ENCODE measurements around the gene HS6ST1.
A peak's percentile ranks its signal among the peaks of the same experiment; 100 is the strongest.

Gene HS6ST1

GRCh38 chr2:128318776-128319464 is at the start of gene HS6ST1:
Gene HS6ST1, minus strand, starts transcription at chr2:128318868. Its CDS starts 305 bp downstream, at chr2:128318563.
- no peaks in the 10 kb centered on the region for H3K9me3 Mint-ChIP-seq
- no peak within 1 kb of the TSS for H3K27ac Mint-ChIP-seq
- ATAC-seq (peak; percentile 85), DNase-seq (ENCODE audit: low spot score in 2 of 2) (peak; percentile 91 to 93)
- H3K4me1 Mint-ChIP-seq: peaks cover 52% of the 10 kb centered on the region
- peak within 1 kb of the TSS; percentile 75 for H3K4me3 Mint-ChIP-seq
- H3K36me3 Mint-ChIP-seq: no peaks in the 10 kb centered on the region

- no peak overlapping the region for H3K4me3 Mint-ChIP-seq
- H3K36me3 Mint-ChIP-seq: no peaks in the 10 kb centered on the region
- no peak for ATAC-seq
- DNase-seq (ENCODE audit: low spot score in 2 of 2): no peak
- H3K4me1 Mint-ChIP-seq: peaks cover 13% of the 10 kb centered on the region
- H3K27ac Mint-ChIP-seq: no peak overlapping the region
- H3K9me3 Mint-ChIP-seq: no peaks in the 10 kb centered on the region
Observed at GRCh38 chr2:128367601-128368359, 49.1 kb upstream of the HS6ST1 start.

- no peak for ATAC-seq
- Mint-ChIP-seq H3K9me3 (no peaks in the 10 kb centered on the region), H3K27ac (no peak overlapping the region), H3K4me3 (no peak overlapping the region), H3K4me1 (peaks cover 4% of the 10 kb centered on the region), H3K36me3 (no peaks in the 10 kb centered on the region)
- DNase-seq (ENCODE audit: low spot score in 2 of 2): no peak
Observed at GRCh38 chr2:128366713-128367511, 48.2 kb upstream of the HS6ST1 start.

GRCh38 chr2:128365217-128365905 is 46.7 kb upstream of the HS6ST1 start:
- Mint-ChIP-seq H3K4me1 (no peaks in the 10 kb centered on the region), H3K9me3 (no peaks in the 10 kb centered on the region), H3K4me3 (no peak overlapping the region), H3K27ac (no peak overlapping the region), H3K36me3 (no peaks in the 10 kb centered on the region)
- ATAC-seq (no peak), DNase-seq (ENCODE audit: low spot score in 2 of 2) (no peak)

GRCh38 chr2:128364441-128364911 is 45.8 kb upstream of the HS6ST1 start:
- Mint-ChIP-seq H3K27ac (no peak overlapping the region), H3K4me3 (no peak overlapping the region), H3K9me3 (no peaks in the 10 kb centered on the region), H3K4me1 (no peaks in the 10 kb centered on the region), H3K36me3 (no peaks in the 10 kb centered on the region)
- no peak for ATAC-seq
- DNase-seq (ENCODE audit: low spot score in 2 of 2): no peak

- Mint-ChIP-seq H3K4me1 (no peaks in the 10 kb centered on the region), H3K4me3 (no peak overlapping the region), H3K36me3 (no peaks in the 10 kb centered on the region), H3K9me3 (no peaks in the 10 kb centered on the region), H3K27ac (no peak overlapping the region)
- DNase-seq (ENCODE audit: low spot score in 2 of 2) (no peak), ATAC-seq (no peak)
Observed at GRCh38 chr2:128363934-128364361, 45.3 kb upstream of the HS6ST1 start.

- H3K4me1 Mint-ChIP-seq: no peaks in the 10 kb centered on the region
- no peaks in the 10 kb centered on the region for H3K36me3 Mint-ChIP-seq
- H3K9me3 Mint-ChIP-seq: no peaks in the 10 kb centered on the region
- DNase-seq (ENCODE audit: low spot score in 2 of 2) (no peak), ATAC-seq (no peak)
- no peak overlapping the region for H3K4me3 Mint-ChIP-seq
- H3K27ac Mint-ChIP-seq: no peak overlapping the region
Observed at GRCh38 chr2:128362889-128363228, 44.2 kb upstream of the HS6ST1 start.

GRCh38 chr2:128362176-128362888 is 43.7 kb upstream of the HS6ST1 start:
- Mint-ChIP-seq H3K36me3 (no peaks in the 10 kb centered on the region), H3K4me3 (no peak overlapping the region), H3K4me1 (no peaks in the 10 kb centered on the region), H3K27ac (no peak overlapping the region), H3K9me3 (no peaks in the 10 kb centered on the region)
- ATAC-seq (no peak), DNase-seq (ENCODE audit: low spot score in 2 of 2) (no peak)

GRCh38 chr2:128361376-128362131 is 42.9 kb upstream of the HS6ST1 start:
- Mint-ChIP-seq H3K36me3 (no peaks in the 10 kb centered on the region), H3K27ac (no peak overlapping the region), H3K9me3 (no peaks in the 10 kb centered on the region), H3K4me3 (no peak overlapping the region), H3K4me1 (no peaks in the 10 kb centered on the region)
- ATAC-seq: no peak
- DNase-seq (ENCODE audit: low spot score in 2 of 2): no peak

GRCh38 chr2:128360711-128361110 is 42.0 kb upstream of the HS6ST1 start:
- no peak for DNase-seq (ENCODE audit: low spot score in 2 of 2)
- no peaks in the 10 kb centered on the region for H3K36me3 Mint-ChIP-seq
- no peaks in the 10 kb centered on the region for H3K9me3 Mint-ChIP-seq
- H3K4me1 Mint-ChIP-seq: no peaks in the 10 kb centered on the region
- H3K27ac Mint-ChIP-seq: no peak overlapping the region
- ATAC-seq: no peak
- H3K4me3 Mint-ChIP-seq: no peak overlapping the region

GRCh38 chr2:128359841-128360240 is 41.2 kb upstream of the HS6ST1 start:
- Mint-ChIP-seq H3K9me3 (no peaks in the 10 kb centered on the region), H3K27ac (no peak overlapping the region), H3K36me3 (no peaks in the 10 kb centered on the region), H3K4me1 (no peaks in the 10 kb centered on the region), H3K4me3 (no peak overlapping the region)
- DNase-seq (ENCODE audit: low spot score in 2 of 2) (no peak), ATAC-seq (no peak)

- DNase-seq (ENCODE audit: low spot score in 2 of 2) (no peak), ATAC-seq (no peak)
- Mint-ChIP-seq H3K4me3 (no peak overlapping the region), H3K27ac (no peak overlapping the region), H3K4me1 (no peaks in the 10 kb centered on the region), H3K9me3 (no peaks in the 10 kb centered on the region), H3K36me3 (no peaks in the 10 kb centered on the region)
Observed at GRCh38 chr2:128358941-128359731, 40.5 kb upstream of the HS6ST1 start.

GRCh38 chr2:128357506-128358370 is 39.1 kb upstream of the HS6ST1 start:
- DNase-seq (ENCODE audit: low spot score in 2 of 2) (no peak), ATAC-seq (no peak)
- no peak overlapping the region for H3K27ac Mint-ChIP-seq
- no peaks in the 10 kb centered on the region for H3K4me1 Mint-ChIP-seq
- H3K9me3 Mint-ChIP-seq: no peaks in the 10 kb centered on the region
- no peak overlapping the region for H3K4me3 Mint-ChIP-seq
- H3K36me3 Mint-ChIP-seq: no peaks in the 10 kb centered on the region
